IPS DF 6.9 (cell line): Measurements from ENCODE around the gene SGTA.

Experiments used
- DNase-seq: peaks from one replicate; pipeline ENCODE4 v3.0.0-alpha.2; 2013; ENCODE audit warnings: low read depth, low spot score
- H3K27ac ChIP-seq: one replicate; pipeline ENCODE4 v1.5.1; 2013; ENCODE audit warnings: low read length, control low read depth
- H3K27me3 ChIP-seq: 2 replicates; pipeline ENCODE4 v1.6.1; 2013; ENCODE audit warnings: mild to moderate bottlenecking, low read length; ENCODE audit not compliant: control insufficient read depth, insufficient read depth
- H3K36me3 ChIP-seq: 2 replicates; pipeline ENCODE4 v1.6.1; 2013; ENCODE audit warnings: low read length; ENCODE audit not compliant: control insufficient read depth, insufficient read depth
- H3K4me1 ChIP-seq: 2 replicates; pipeline ENCODE4 v1.6.1; 2013; ENCODE audit warnings: low read length; ENCODE audit not compliant: control insufficient read depth, insufficient read depth
- H3K4me3 ChIP-seq: 2 replicates; pipeline ENCODE4 v1.5.1; 2013; ENCODE audit warnings: mild to moderate bottlenecking, low read length
- H3K9me3 ChIP-seq: 2 replicates; pipeline ENCODE4 v1.6.1; 2013; ENCODE audit warnings: low read length, inconsistent platforms; ENCODE audit not compliant: control insufficient read depth, insufficient read depth
- whole genome bisulfite sequencing: extraction: QIAGEN DNeasy Blood & Tissue Kit; methylation state at CpG from one replicate; pipeline ENCODE4 v1.1.7; 2013; ENCODE audit warnings: mixed read lengths, missing lambda C conversion rate; ENCODE audit not compliant: insufficient read length, insufficient coverage; 5-methylcytosine and 5-hydroxymethylcytosine counted together

SGTA gene

DNA sequence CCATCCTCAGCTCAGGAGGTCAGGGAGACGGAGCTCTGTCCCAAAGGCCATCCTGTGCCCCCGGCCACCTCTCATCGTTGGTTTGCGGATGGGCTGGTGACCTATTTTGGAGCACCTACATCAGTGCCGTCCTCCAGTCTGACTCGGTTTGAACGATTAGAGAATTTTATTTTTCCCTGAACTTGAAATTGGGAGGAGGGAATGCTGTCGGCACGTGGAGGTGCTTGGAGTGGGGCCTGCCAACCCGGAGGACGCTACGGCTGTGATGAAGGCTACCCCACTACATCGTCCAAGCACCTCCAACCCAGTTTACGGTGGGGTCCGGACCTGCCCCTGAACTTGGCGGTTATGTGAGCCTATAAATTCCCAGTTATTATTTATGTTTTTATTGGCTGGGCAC is 33.6 kb upstream of the SGTA start:
- H3K27me3 ChIP-seq = no peaks in the 10 kb centered on the region
- H3K4me1 ChIP-seq = no peaks in the 10 kb centered on the region
- WGBS = no CpG with 5 or more reads among the region's 16 CpGs
- DNase-seq = no peak
- no peaks in the 10 kb centered on the region for H3K9me3 ChIP-seq
- H3K36me3 ChIP-seq = peaks cover 24% of the 10 kb centered on the region
- no peak overlapping the region; the same call in 1 of the 2 replicates for H3K4me3 ChIP-seq
- H3K27ac ChIP-seq = no peak overlapping the region

DNA sequence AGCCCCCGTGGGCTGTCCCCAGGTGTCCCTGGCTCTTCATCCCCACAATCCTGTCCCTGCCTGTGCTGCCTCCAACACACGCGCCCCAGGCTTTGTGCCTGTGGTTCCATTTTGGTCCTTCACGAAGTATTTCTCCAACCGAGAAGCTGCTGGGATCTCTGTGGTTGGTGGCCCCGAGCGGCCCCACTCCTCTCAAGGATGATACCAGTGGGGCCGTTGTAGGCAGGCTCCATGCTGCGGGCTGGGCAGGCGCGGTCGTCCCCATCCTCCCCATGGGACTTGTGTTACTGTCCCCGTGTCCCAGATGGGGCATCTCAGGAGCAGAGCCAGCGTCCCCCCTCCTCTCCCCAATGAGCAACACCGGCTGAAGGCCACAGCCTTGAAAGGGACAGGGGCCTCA is 32.9 kb upstream of the SGTA start:
- no CpG with 5 or more reads among the region's 15 CpGs for WGBS
- no peaks in the 10 kb centered on the region for H3K27me3 ChIP-seq
- no peaks in the 10 kb centered on the region for H3K9me3 ChIP-seq
- no peaks in the 10 kb centered on the region for H3K4me1 ChIP-seq
- peaks cover 28% of the 10 kb centered on the region for H3K36me3 ChIP-seq
- no peak overlapping the region for H3K27ac ChIP-seq
- no peak for DNase-seq
- H3K4me3 ChIP-seq = no peak overlapping the region

DNA sequence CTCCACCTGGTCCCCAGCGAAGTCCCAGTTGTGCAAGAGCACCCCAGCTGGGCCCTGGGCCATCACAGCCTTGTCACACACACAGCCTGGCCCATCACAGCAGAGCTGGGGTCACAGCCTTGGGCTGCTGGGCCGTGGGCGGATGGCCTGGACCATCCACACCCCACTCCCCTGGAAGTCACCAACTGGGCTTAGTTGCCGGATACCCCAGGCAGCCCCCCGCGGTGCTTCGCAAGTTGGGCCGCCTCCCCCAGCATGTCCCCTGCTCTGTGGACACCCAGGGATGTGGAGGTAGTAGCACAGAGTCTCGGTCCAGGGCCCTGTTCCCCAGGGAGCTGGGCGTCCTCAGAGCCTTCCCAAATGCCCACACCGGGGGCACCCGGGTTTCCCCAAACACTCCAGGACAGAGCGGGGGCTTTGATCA is 32.1 kb upstream of the SGTA start:
- WGBS = no CpG with 5 or more reads among the region's 13 CpGs
- H3K4me1 ChIP-seq = no peaks in the 10 kb centered on the region

DNA sequence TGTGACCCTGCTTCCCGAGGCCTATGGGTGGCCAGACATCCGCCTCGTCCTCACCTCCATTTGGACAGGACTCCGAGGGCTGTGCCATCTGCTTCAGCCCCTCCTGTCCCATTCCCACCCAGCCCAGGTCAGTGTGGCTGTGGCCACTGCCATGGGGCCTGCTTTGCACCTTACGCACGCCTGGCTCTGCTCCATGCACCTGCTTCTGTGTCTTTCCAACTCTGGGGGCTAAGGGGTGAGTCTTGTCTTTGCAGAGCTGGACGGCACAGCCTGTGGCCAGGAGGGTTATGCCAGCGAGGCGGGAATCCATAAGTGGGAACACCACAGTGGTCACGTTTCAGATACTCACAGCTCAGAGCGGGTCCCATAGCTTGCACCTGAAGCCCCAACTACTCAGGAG is 31.4 kb upstream of the SGTA start:
- no peak for DNase-seq
- H3K4me3 ChIP-seq = no peak overlapping the region
- H3K36me3 ChIP-seq = peaks cover 42% of the 10 kb centered on the region
- no peak overlapping the region for H3K27ac ChIP-seq
- H3K4me1 ChIP-seq = no peaks in the 10 kb centered on the region
- H3K9me3 ChIP-seq = no peaks in the 10 kb centered on the region
- WGBS = no CpG with 5 or more reads among the region's 11 CpGs
- no peaks in the 10 kb centered on the region for H3K27me3 ChIP-seq

More for the DNA sequence above, 32.1 kb upstream of the SGTA start:
- Histone ChIP-seq H3K36me3 (peaks cover 34% of the 10 kb centered on the region), H3K4me3 (no peak overlapping the region), H3K27me3 (no peaks in the 10 kb centered on the region), H3K9me3 (no peaks in the 10 kb centered on the region), H3K27ac (no peak overlapping the region)
- DNase-seq = no peak

DNA sequence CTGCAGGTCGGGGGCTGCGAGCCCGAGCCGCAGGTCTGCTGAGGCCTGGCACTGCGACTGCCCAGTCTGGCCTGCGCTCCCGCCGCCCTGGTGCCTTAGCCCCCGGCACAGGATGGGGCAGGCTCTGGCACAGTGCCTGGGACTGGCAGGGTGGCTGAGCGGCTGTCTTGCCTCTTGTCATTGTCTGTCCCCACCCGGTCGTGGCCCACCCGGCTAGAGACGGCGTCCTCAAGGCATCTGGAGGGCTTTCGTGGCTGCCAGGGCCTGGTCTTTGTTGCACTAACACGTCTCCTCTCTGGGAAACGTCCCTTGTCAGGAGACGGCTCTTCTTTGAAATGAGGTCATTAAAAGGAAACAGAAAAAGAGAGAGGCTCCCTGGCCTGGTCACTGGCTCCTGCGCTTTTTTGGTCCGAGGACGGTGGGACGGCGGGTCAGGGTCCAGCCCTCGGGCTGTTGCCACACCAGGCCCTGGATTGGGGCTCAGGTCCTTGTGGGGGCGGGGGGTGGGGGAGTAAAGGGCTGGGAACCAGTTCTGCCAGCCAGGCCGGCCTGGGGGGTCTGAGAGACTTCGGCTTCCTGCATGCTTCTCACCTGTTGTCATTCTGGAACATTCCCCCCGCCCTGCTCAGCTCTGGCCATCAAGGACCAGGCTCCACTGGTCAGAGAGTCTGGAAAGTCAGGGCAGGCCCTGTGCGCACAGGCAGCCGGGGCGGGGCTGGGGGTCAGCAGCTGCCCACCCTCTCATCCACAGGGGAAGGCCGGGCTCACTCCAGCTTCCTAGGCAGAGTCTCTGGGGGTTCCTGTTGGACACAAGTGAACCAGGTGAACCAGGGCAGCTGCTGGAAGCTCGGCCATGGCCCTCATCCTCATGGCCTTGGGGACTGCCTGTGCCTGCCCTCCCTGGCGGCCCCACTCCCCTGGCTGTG is 30.4 kb upstream of the SGTA start:
- Histone ChIP-seq H3K36me3 (peaks cover 49% of the 10 kb centered on the region), H3K4me1 (no peaks in the 10 kb centered on the region), H3K27me3 (no peaks in the 10 kb centered on the region), H3K9me3 (no peaks in the 10 kb centered on the region), H3K27ac (no peak overlapping the region), H3K4me3 (no peak overlapping the region)
- no CpG with 5 or more reads among the region's 35 CpGs for WGBS
- no peak for DNase-seq

DNA sequence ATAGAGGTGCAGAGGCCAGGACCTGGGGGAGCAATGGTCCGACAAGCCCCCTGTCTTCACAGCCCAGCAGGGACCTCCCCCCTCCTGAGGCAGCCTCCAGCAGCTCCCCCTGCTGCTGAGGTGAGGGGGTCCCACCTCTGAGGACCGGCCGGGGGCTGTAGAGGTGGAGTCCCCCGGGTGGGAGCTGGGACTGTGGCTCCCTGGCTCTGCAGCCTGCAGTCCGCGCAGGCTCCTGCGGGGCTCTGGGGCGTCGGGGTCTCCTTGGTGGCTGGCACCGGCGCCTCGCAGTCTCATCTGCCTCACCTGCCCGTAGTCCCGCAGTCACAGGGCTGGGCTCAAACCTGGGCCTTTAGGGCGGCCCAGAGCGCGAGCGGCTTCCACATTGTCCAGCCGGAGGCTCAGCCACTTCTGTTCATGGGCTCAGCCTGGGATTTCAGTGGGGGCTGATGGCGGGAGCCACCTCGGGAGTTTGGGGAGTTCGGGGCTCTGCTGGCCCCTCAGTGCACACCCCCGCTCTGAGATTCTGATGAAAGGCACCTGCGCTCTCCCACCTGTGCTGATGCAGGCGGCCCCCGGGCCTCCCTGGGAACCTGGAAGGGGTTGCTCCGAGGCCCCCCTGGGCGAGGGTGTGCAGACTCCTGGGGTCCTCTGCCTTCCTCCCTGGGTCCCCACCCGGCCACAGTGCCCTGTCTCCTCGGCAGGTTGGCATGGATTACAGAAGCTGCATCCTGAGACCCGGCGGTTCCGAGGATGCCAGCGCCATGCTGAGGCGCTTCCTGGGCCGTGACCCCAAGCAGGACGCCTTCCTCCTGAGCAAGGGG is 29.6 kb upstream of the SGTA start:
- Histone ChIP-seq H3K27ac (no peak overlapping the region), H3K27me3 (no peaks in the 10 kb centered on the region), H3K9me3 (no peaks in the 10 kb centered on the region), H3K36me3 (peaks cover 57% of the 10 kb centered on the region), H3K4me3 (no peak overlapping the region), H3K4me1 (no peaks in the 10 kb centered on the region)
- WGBS = no CpG with 5 or more reads among the region's 37 CpGs
- no peak for DNase-seq

DNA sequence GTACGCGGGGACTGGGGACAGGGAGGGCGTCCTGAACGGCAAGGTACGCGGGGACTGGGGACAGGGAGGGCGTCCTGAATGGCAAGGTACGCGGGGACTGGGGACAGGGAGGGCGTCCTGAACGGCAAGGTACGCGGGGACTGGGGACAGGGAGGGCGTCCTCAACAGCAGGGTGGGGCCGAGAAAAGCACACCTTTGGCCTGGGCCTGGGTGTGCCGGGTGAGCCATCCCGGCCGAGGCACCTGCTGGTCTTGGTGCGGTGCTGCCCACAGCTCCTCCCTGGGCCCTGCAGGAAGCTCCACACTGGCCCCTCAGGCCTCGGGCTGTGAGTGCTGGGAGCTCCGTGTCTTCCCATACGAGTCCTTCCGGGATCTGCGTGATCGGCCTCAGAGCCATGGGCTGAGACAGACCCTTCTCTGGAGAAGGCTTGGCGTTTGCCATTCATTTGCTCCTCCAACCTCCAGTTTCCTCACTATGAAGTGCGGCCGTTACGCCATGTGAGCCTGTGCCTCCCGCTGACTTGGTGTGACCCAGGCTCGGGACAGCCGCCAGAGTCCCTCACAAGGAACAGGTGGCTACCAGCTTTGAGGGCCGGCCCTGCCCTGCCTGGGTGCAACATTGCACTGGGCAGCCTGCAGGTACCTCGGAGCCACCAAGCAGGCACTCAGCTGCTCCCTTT is 28.8 kb upstream of the SGTA start:
- Histone ChIP-seq H3K9me3 (no peaks in the 10 kb centered on the region), H3K4me1 (no peaks in the 10 kb centered on the region), H3K27me3 (no peaks in the 10 kb centered on the region), H3K4me3 (no peak overlapping the region), H3K36me3 (peaks cover 65% of the 10 kb centered on the region), H3K27ac (no peak overlapping the region)
- no peak for DNase-seq
- WGBS = no CpG with 5 or more reads among the region's 34 CpGs

DNA sequence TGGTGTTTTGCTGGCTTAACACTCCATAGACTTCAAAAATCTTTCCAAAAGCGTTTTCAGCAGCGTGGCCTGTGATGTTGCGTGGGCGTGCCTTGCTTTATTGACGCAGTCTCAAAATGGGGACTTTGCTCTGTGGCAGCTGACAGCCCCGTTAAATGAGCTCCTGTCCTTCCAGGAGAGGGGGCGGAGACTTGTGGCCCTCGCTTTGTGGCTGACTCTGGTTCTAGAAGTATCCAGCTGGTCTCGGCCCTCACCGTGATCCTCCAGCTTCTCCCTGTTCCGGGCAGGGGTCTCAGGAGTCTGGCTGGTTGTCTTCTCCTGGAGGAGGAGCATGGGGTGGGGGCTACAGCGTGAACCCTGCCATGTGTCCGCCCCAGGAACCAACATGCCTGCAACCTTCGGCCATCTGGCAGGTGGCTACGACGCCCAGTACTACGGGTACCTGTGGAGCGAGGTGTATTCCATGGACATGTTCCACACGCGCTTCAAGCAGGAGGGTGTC is 28.2 kb upstream of the SGTA start:
- peaks cover 71% of the 10 kb centered on the region for H3K36me3 ChIP-seq

DNA sequence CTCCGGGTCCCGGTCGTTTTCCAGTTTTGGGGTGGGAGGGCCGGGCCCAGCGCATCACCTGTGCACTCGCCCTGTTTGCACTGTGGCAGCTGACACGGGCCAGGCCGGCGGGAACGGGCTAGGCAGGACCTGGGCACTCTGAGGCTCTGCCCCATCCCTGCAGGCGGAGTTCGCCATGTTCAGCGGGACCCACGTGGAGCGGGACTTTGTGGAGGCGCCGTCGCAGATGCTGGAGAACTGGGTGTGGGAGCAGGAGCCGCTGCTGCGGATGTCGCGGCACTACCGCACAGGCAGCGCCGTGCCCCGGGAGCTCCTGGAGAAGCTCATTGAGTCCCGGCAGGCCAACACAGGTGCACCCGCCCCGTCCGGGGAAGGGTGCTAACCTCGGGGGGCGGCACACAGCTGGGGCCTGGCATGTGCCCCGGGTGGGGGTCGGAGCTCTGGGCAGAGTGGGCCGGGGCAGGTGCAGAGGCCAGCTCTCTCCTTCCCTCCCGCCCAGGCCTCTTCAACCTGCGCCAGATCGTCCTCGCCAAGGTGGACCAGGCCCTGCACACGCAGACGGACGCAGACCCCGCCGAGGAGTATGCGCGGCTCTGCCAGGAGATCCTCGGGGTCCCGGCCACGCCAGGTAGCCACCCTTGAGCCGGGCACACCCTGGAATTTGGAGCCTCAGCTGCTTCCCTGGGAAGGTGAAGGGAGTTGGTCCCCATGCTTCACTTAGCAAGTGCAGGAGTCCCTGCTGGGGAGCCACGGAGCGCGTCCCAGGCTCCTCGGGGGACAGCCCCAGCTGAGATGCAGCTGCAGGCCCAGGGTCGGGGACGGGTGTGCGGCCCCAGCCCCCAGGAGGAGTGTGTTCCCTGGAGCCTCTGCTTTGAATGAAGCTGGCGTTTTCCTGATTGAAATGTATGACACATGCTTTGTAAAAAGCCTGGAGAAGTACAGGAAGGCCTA is 27.3 kb upstream of the SGTA start:
- H3K36me3 ChIP-seq = peaks cover 77% of the 10 kb centered on the region

More for the DNA sequence above, 28.2 kb upstream of the SGTA start:
- no peaks in the 10 kb centered on the region for H3K27me3 ChIP-seq
- WGBS = no CpG with 5 or more reads among the region's 20 CpGs
- no peak for DNase-seq
- H3K27ac ChIP-seq = no peak overlapping the region
- H3K9me3 ChIP-seq = no peaks in the 10 kb centered on the region
- no peak overlapping the region for H3K4me3 ChIP-seq
- H3K4me1 ChIP-seq = no peaks in the 10 kb centered on the region

More for the DNA sequence above, 27.3 kb upstream of the SGTA start:
- H3K4me1 ChIP-seq = no peaks in the 10 kb centered on the region
- DNase-seq = no peak
- H3K27ac ChIP-seq = no peak overlapping the region
- no peaks in the 10 kb centered on the region for H3K9me3 ChIP-seq
- no peaks in the 10 kb centered on the region for H3K27me3 ChIP-seq
- no peak overlapping the region for H3K4me3 ChIP-seq
- WGBS = no CpG with 5 or more reads among the region's 58 CpGs
